GM12878 (cell line): ENCODE results near the gene FAM163A.

Experiments
- CTCF ChIP-seq, 3 experiments: IDR thresholded peaks in 2 of 3; conservative IDR thresholded peaks in 1 of 3; 2 replicates each; pipeline ENCODE4 v1.5.1; 2011; ENCODE audit warnings: low read depth in 3 of 3, low read length in 3 of 3, mild to moderate bottlenecking in 3 of 3, control low read depth in 2 of 3, moderate library complexity in 2 of 3, inconsistent platforms in 1 of 3, mixed read lengths in 1 of 3; ENCODE audit not compliant: control insufficient read depth in 2 of 3, insufficient read depth in 1 of 3; ENCODE audit errors: extremely low read depth in 1 of 3
- NRF1 ChIP-seq: conservative IDR thresholded peaks from 2 replicates; pipeline ENCODE4 v1.6.1; 2011; ENCODE audit warnings: mild to moderate bottlenecking, low read depth, low read length, improper control_type of control experiment
- REST ChIP-seq: IDR thresholded peaks from 2 replicates; pipeline ENCODE4 v1.6.1; 2012; ENCODE audit warnings: mild to moderate bottlenecking, low read depth, low read length

DNA sequence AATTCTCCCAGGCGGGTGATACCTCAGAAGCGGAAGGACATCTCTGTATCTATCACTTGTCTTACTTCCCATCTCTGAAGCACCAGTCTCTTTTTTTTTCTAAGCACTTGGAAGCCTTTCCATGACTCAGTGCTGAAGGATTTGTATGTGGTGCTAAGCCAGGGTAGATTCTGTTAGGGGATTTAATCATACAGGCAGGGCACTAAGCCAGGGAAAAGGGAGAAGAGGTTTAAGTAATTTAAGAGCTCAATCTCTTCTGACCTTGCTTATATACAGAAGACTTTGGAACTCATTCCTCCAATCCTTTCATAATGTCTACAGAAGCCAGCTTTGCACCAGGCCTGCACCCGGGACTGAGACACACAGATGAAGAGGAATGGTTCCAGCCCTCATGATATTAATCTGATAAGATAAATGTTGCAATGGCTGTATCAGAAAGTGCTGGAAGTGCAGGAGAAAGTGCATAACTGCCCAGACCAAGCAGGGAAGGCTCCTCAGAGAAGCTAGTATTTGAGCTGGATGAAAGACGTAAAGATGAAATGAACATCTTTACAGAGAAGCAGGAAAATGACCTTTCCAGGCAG is 11.0 kb downstream of the FAM163A start:
- TF ChIP-seq NRF1, result no peak
- no peak for TF ChIP-seq REST
- no peak for TF ChIP-seq CTCF (IDR thresholded peaks at IDR 0.05 in 2 of 3, conservative IDR thresholded peaks at IDR 0.05 in 1 of 3; ENCODE audit: control insufficient read depth in 2 of 3, extremely low read depth in 1 of 3, insufficient read depth in 1 of 3, low read depth in 3 of 3, low read length in 3 of 3)
